GM12865 (cell line): ENCODE data around the gene MED27.

ENCODE experiments used
- DNase-seq: peaks from one replicate; pipeline ENCODE4 v3.0.0; 2010; ENCODE audit warnings: low read depth
- H3K4me3 ChIP-seq: 2 replicates; pipeline ENCODE4 v1.5.1; 2011; ENCODE audit warnings: mild to moderate bottlenecking, low read depth, low read length, control low read depth
- TF ChIP-seq, protein P1 (sequence below): IDR thresholded peaks from 2 replicates; pipeline ENCODE4 v1.5.1; 2011; ENCODE audit warnings: low read length, control low read depth, low read depth, inconsistent platforms; ENCODE audit not compliant: insufficient read depth; ENCODE audit errors: missing control alignments

MED27 gene

DNA sequence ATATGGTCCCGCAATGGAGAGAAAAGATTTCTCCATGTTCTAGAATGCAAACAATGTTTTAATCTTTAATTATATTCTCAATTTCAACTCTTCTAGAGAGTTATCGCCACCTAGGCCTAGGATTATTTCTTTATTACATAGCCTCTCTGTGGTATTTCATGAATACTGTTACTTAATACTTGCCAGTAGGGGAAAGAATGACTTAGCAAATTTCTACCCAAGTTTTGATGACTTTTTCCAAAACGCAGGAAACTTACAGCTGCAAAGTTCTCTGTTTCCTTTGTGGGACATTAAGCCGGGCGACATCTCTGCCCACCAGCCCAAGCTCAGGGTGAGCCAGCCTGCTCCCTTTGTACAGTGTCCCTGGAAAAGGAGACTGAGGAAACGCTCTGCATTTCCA lies 73.8 kb downstream of the MED27 start:
- TF ChIP-seq, protein P1, sequence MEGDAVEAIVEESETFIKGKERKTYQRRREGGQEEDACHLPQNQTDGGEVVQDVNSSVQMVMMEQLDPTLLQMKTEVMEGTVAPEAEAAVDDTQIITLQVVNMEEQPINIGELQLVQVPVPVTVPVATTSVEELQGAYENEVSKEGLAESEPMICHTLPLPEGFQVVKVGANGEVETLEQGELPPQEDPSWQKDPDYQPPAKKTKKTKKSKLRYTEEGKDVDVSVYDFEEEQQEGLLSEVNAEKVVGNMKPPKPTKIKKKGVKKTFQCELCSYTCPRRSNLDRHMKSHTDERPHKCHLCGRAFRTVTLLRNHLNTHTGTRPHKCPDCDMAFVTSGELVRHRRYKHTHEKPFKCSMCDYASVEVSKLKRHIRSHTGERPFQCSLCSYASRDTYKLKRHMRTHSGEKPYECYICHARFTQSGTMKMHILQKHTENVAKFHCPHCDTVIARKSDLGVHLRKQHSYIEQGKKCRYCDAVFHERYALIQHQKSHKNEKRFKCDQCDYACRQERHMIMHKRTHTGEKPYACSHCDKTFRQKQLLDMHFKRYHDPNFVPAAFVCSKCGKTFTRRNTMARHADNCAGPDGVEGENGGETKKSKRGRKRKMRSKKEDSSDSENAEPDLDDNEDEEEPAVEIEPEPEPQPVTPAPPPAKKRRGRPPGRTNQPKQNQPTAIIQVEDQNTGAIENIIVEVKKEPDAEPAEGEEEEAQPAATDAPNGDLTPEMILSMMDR, result no peak
- DNase-seq, result no peak
- H3K4me3 ChIP-seq, result no peak overlapping the region

- TF ChIP-seq, protein P1, result no peak
- no peak for DNase-seq
- no peak overlapping the region for H3K4me3 ChIP-seq
These were observed 75.3 kb downstream of the MED27 start for GRCh38 chr9:132004323-132004722.

DNA sequence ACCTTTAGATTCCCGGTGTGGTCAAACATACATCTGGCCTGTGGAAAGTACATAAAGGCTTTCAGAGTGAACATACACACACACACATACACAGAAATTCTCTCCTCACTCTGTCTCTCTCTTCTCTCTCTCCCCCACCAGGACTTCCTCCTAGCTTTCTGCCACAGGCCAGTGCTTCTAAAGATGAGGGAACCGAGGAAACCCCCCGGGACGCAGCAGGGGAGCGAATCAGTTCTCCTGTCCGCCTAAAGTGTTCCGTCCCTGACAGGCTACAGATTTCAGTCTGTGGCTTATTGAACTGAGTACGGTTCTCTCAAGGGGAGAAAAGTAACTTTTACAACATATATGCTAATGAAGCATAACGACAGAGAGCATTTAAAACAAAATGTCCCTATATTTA lies 75.8 kb downstream of the MED27 start:
- H3K4me3 ChIP-seq, result no peak overlapping the region
- TF ChIP-seq, protein P1, result no peak
- no peak for DNase-seq

DNA sequence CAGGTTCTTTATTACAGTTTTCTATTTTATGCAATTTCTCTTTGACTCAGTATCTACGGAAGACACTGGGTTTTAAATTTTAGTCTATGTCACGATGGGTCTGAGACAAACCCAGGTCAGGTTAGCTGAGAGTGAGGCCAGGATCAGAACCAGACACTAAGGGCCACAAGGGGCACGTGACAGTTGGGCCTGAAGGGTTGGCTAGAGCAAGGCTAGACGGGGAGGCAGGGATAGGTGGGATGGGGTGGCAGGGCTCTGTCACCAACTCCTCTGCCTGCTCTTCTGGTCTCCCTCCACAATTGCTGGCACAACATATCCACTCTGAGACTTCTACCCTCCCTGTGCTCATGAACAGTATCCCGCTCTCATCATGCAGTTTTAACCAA lies 76.4 kb downstream of the MED27 start:
- TF ChIP-seq, protein P1, result no peak
- H3K4me3 ChIP-seq, result no peak overlapping the region
- DNase-seq, result no peak

DNA sequence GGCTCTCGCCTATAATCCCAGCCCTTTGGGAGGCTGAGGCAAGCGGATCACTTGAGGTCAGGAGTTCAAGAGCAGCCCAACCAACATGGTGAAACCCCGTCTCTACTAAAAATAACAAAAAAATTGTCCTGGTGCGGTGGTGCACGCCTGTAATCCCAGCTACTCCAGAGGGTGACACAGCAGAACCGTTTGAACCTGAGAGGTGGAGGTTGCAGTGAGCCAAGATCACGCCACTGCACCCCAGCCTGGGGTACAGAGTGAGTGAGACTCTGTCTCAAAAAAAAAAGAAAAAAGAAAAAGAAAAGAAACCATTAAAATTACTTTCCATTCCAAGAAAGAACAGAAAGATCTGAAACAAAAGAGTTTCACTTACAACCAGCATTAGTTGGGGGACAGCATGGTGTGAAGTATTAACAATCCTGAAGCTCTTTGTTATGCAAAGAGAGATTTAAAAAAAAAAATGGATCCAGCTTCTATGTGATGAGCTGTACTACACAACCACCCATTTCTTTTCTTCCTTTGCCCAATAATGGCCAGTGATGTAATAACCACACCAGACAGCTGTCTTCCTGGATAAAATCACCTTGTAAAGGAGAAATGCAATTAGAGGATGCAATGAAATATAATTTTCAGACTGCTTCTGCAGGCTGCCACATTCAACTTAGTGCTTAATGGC lies 76.9 kb downstream of the MED27 start:
- TF ChIP-seq, protein P1, result no peak
- no peak overlapping the region for H3K4me3 ChIP-seq
- DNase-seq, result no peak

- no peak for DNase-seq
These were observed 78.1 kb downstream of the MED27 start for GRCh38 chr9:132001567-132001966.

DNA sequence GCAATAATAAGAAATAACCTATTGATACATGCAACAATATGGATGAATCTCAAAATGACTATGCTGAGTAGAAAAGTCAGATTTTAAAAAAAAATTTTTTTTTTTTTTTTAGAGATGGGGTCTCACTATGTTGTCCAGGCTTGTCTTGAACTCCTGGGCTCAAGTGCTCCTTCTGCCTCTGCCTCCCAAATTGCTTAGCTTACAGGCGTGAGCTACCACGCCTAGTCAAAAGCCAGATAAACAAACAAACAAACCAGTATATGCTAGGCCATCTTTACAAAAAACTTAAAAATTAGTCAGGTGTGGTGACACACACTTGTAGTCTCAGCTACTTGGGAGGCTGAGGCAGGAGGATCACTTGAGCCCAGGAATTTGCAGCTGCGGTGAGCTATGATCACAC lies 79.0 kb downstream of the MED27 start:
- H3K4me3 ChIP-seq, result no peak overlapping the region
- TF ChIP-seq, protein P1, result no peak
- no peak for DNase-seq

More at GRCh38 chr9:132001567-132001966, 78.1 kb downstream of the MED27 start:
- H3K4me3 ChIP-seq, result no peak overlapping the region
- TF ChIP-seq, protein P1, result no peak
